ENCODE results near the gene AFG1L. TPM values are rescaled to one million over a fixed set of nuclear protein-coding genes. Genes with fewer than 3 reads are reported as not detected.
"Not testable (repeated sequence)": the region's sequence is repeated elsewhere in the genome, so short reads cannot be mapped to it uniquely, and the experiment has no call there.

Gene AFG1L
- total RNA-seq, 1 donor = 6.0 TPM

GRCh38 chr6:108557494-108558371, 262.9 kb downstream of the AFG1L start:
- no peak for TF ChIP-seq CTCF (IDR thresholded peaks at IDR 0.05; ENCODE audit: insufficient read depth, low read length)

GRCh38 chr6:108558372-108559096, 263.7 kb downstream of the AFG1L start:
- TF ChIP-seq CTCF (IDR thresholded peaks at IDR 0.05; ENCODE audit: insufficient read depth, low read length) = no peak
- peak; percentile 99 for DNase-seq (ENCODE audit: low read depth)
- H3K4me3 ChIP-seq (ENCODE audit: low read depth, low read length) = peak overlapping the region; percentile 87

More at GRCh38 chr6:108557494-108558371, 262.9 kb downstream of the AFG1L start:
- H3K4me3 ChIP-seq (ENCODE audit: low read depth, low read length) = peak overlapping the region; percentile 86
- peak; percentile 53 for DNase-seq (ENCODE audit: low read depth)

GRCh38 chr6:108559097-108559883, 264.4 kb downstream of the AFG1L start:
- H3K4me3 ChIP-seq (ENCODE audit: low read depth, low read length) = peak overlapping the region; percentile 87
- no peak for TF ChIP-seq CTCF (IDR thresholded peaks at IDR 0.05; ENCODE audit: insufficient read depth, low read length)
- DNase-seq (ENCODE audit: low read depth) = peak; percentile 84

- DNase-seq (ENCODE audit: low read depth) = peak; percentile 76
- H3K4me3 ChIP-seq (ENCODE audit: low read depth, low read length) = peak overlapping the region; percentile 87
- TF ChIP-seq CTCF (IDR thresholded peaks at IDR 0.05; ENCODE audit: insufficient read depth, low read length) = no peak
Observed at GRCh38 chr6:108559884-108560462, 265.1 kb downstream of the AFG1L start.

DNA sequence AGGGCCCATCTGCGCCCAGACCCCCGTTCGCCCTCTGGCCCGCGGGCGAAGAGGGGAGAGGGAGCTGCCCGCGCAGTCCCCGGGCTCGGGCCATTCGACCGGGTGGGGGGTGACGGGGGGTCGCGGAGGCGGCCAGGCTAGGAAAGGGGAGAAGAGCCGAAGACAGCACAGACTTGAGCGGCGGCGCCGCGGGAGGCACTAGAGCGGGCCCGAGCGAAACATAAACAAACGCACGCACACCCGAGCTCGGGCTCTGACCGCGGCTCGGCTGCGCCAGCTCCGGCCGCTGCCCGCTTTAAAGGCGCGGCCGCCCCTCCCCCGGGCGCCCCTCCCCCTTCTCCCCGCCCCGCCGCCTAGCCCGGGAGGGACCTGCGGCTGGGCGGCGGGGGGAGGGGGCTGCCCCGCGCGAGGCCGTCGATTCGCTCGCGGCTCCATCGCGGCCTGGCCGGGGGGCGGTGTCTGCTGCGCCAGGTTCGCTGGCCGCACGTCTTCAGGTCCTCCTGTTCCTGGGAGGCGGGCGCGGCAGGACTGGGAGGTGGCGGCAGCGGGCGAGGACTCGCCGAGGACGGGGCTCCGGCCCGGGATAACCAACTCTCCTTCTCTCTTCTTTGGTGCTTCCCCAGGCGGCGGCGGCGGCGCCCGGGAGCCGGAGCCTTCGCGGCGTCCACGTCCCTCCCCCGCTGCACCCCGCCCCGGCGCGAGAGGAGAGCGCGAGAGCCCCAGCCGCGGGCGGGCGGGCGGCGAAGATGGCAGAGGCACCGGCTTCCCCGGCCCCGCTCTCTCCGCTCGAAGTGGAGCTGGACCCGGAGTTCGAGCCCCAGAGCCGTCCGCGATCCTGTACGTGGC, 265.8 kb downstream of the AFG1L start, which contains the start of gene FOXO3:
Gene FOXO3 (plus strand): TSS at position 455 of the 846 bp plus-strand sequence. CDS start 292 bp downstream, at position 747.
- peak within 1 kb of the TSS; percentile 91 for H3K4me3 ChIP-seq (ENCODE audit: low read depth, low read length)
- DNase-seq (ENCODE audit: low read depth) = peak; percentile 81
- no peak for TF ChIP-seq CTCF (IDR thresholded peaks at IDR 0.05; ENCODE audit: insufficient read depth, low read length)

DNA sequence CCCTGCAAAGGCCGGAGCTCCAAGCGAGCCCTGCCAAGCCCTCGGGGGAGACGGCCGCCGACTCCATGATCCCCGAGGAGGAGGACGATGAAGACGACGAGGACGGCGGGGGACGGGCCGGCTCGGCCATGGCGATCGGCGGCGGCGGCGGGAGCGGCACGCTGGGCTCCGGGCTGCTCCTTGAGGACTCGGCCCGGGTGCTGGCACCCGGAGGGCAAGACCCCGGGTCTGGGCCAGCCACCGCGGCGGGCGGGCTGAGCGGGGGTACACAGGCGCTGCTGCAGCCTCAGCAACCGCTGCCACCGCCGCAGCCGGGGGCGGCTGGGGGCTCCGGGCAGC, 266.4 kb downstream of the AFG1L start:
- not testable (repeated sequence) for DNase-seq (ENCODE audit: low read depth)
- H3K4me3 ChIP-seq (ENCODE audit: low read depth, low read length) = peak overlapping the region; percentile 91

Data from fibroblast of the aortic adventitia (primary cell).